NCI-H2196 treated with DMSO at 0.1 percent for 48 hours (cell line): ENCODE measurements around the gene DLGAP3.

Experiments used
- DNase-seq: peaks from one replicate; lab custom pipeline; 2025; ENCODE audit not compliant: unreplicated experiment; lab: John Stamatoyannopoulos, UW

DLGAP3 gene

GRCh38 chr1:34867415-34867814, 62.0 kb downstream of the DLGAP3 start:
- no peak for DNase-seq

GRCh38 chr1:34866762-34867109, 62.7 kb downstream of the DLGAP3 start:
- no peak for DNase-seq

GRCh38 chr1:34865981-34866761, 63.3 kb downstream of the DLGAP3 start:
- peak; percentile 60 for DNase-seq

GRCh38 chr1:34865573-34865972, 63.9 kb downstream of the DLGAP3 start:
- no peak for DNase-seq

GRCh38 chr1:34864759-34865158, 64.7 kb downstream of the DLGAP3 start:
- no peak for DNase-seq

GRCh38 chr1:34863501-34863900, 65.9 kb downstream of the DLGAP3 start:
- no peak for DNase-seq

GRCh38 chr1:34859446-34860200, 69.8 kb downstream of the DLGAP3 start, which contains the start of gene SMIM12:
Gene SMIM12, minus strand, starts transcription at chr1:34859749. Its CDS starts 3,772 bp downstream, at chr1:34855977.
- DNase-seq: peak; percentile 92

- no peak for DNase-seq
Observed at GRCh38 chr1:34858901-34859445, 70.5 kb downstream of the DLGAP3 start.

GRCh38 chr1:34856697-34857096, 72.8 kb downstream of the DLGAP3 start:
- no peak for DNase-seq

- DNase-seq: peak; percentile 90
Observed at GRCh38 chr1:34852677-34853217, 76.7 kb downstream of the DLGAP3 start.

GRCh38 chr1:34851431-34852105, 77.9 kb downstream of the DLGAP3 start:
- no peak for DNase-seq

- no peak for DNase-seq
Observed at GRCh38 chr1:34850382-34850781, 79.1 kb downstream of the DLGAP3 start.

- no peak for DNase-seq
Observed at GRCh38 chr1:34847094-34847493, 82.4 kb downstream of the DLGAP3 start.

- no peak for DNase-seq
Observed at GRCh38 chr1:34846265-34846664, 83.2 kb downstream of the DLGAP3 start.

GRCh38 chr1:34845131-34845901, 84.1 kb downstream of the DLGAP3 start:
- DNase-seq: no peak

GRCh38 chr1:34844252-34844634, 85.2 kb downstream of the DLGAP3 start:
- no peak for DNase-seq

GRCh38 chr1:34843392-34844251, 85.8 kb downstream of the DLGAP3 start:
- DNase-seq: no peak

- DNase-seq: no peak
Observed at GRCh38 chr1:34842952-34843371, 86.5 kb downstream of the DLGAP3 start.

- no peak for DNase-seq
Observed at GRCh38 chr1:34842073-34842472, 87.4 kb downstream of the DLGAP3 start.

GRCh38 chr1:34840426-34840825, 89.0 kb downstream of the DLGAP3 start:
- no peak for DNase-seq
